ENCODE results near the gene FER1L5. TPM values are rescaled to one million over a fixed set of nuclear protein-coding genes. Genes with fewer than 3 reads are reported as not detected.

FER1L5 gene
- total and polyA plus RNA-seq, 2 experiments from 2014 or later = 0.18 to 0.76 TPM

DNA sequence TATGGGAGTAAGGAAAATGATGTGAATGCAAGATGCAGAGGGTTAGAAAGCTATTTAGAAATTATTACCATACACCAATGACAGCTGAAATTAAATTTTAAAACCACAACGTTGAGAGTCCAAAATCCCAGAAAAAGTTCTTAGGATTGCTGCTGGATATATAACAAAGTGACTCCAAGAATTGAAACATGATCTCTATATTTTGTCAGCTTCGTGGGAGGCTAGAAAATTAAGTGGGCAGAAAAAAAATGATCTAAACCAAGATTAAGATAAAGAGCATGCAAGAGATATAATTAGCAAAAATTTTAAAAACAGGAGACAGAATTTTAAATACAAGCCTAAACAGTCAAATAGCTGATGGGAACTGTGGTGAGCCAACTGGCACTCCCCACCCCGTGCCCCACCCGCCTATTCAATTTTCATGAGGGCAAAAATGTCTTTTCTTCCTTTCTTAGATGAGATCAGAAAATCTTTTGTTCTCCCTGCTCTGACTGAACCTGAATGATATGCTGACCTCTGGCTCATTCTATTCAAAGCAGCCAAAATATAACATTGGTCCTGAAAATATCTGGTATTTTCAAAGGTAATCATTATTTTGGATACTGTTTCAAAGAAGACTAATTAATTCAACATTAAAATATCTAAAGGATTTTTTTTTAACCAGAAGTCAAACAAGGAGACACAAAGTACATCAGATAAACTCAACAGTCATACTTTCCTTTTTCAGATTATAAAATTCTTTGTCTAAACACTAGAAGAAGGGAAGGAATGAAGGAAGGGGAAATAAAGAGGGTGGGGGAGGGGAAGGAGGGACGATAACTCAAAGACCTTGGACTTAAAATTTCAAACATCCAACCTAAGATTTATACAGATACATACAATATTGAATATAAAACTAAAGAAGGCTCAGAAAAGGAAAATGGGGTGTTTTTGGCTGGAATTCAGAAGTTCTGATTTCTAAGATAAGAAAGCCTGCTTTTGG, 16.7 kb upstream of the FER1L5 start:
- DNase-seq (ENCODE audit: low spot score) = no peak
- Histone ChIP-seq H3K79me2 (replicated peaks; ENCODE audit: insufficient read depth) (peaks cover 11% of the 10 kb centered on the region; the same call in 1 of the 2 replicates), H3K27ac (ENCODE audit: low read depth) (no peak overlapping the region), H3K4me1 (ENCODE audit: insufficient read depth) (no peaks in the 10 kb centered on the region), H3K4me3 (no peak overlapping the region), H3K9me2 (ENCODE audit: insufficient read depth) (no peaks in the 10 kb centered on the region), H2AFZ (no peak overlapping the region), H3F3A (replicated peaks; ENCODE audit: low read depth) (no peaks in the 10 kb centered on the region), H3K4me2 (no peak overlapping the region), H3K36me3 (ENCODE audit: insufficient read depth) (peaks cover 11% of the 10 kb centered on the region; the same call in 1 of the 2 replicates), H4K20me1 (replicated peaks; ENCODE audit: insufficient read depth) (peaks cover 15% of the 10 kb centered on the region; the same call in 1 of the 2 replicates), H3K27me3 (ENCODE audit: insufficient read depth) (no peaks in the 10 kb centered on the region)
- Mint-ChIP-seq H3K27ac (no peak overlapping the region), H3K4me3 (no peak overlapping the region), H3K27me3 (ENCODE audit: insufficient read depth, low read depth, poor library complexity) (peaks cover 1% of the 10 kb centered on the region), H3K9me3 (no peaks in the 10 kb centered on the region), H3K4me1 (no peaks in the 10 kb centered on the region), H3K36me3 (ENCODE audit: low read depth) (peaks cover 17% of the 10 kb centered on the region)
- ATAC-seq = no peak
- no peak for TF ChIP-seq ZNF331 (CRISPR knock-in tag; IDR thresholded peaks at IDR 0.05; ENCODE audit: low read depth)
- no peak for TF ChIP-seq POLR2AphosphoS5 (IDR thresholded peaks at IDR 0.05; ENCODE audit: low read depth)
- TF ChIP-seq STAT1 (IDR thresholded peaks at IDR 0.05; ENCODE audit: unreplicated experiment) = no peak
- TF ChIP-seq, protein P1, sequence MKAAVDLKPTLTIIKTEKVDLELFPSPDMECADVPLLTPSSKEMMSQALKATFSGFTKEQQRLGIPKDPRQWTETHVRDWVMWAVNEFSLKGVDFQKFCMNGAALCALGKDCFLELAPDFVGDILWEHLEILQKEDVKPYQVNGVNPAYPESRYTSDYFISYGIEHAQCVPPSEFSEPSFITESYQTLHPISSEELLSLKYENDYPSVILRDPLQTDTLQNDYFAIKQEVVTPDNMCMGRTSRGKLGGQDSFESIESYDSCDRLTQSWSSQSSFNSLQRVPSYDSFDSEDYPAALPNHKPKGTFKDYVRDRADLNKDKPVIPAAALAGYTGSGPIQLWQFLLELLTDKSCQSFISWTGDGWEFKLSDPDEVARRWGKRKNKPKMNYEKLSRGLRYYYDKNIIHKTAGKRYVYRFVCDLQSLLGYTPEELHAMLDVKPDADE (IDR thresholded peaks at IDR 0.05) = no peak
- no peak for TF ChIP-seq CREB1 (CRISPR knock-in tag; IDR thresholded peaks at IDR 0.05; ENCODE audit: low read depth)
- no peak for TF ChIP-seq REST (IDR thresholded peaks at IDR 0.05; ENCODE audit: unreplicated experiment)

DNA sequence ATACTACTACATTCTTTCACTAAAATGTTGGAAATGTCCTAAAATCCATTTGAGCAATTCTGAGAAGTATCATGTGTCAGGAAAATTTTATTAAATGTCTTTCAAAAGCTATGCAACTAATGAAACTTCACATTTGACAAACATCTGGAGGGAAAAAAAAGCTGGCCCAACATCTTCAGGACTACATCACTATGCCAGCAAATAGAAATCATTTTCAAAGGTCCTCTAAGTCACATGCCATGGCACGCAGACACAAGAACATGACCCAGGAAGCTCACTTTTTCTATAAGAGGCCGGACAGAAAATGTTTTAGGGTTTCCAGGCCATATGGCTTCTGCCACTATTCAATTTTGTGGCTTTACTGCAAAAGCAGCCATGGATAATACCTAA, 16.0 kb upstream of the FER1L5 start:
- Histone ChIP-seq H3K27ac (ENCODE audit: low read depth) (no peak overlapping the region), H4K20me1 (replicated peaks; ENCODE audit: insufficient read depth) (peaks cover 19% of the 10 kb centered on the region; the same call in 1 of the 2 replicates), H3K79me2 (replicated peaks; ENCODE audit: insufficient read depth) (peaks cover 11% of the 10 kb centered on the region; the same call in 1 of the 2 replicates), H3K4me3 (no peak overlapping the region), H2AFZ (no peak overlapping the region), H3F3A (replicated peaks; ENCODE audit: low read depth) (no peaks in the 10 kb centered on the region), H3K36me3 (ENCODE audit: insufficient read depth) (peaks cover 14% of the 10 kb centered on the region; the same call in 1 of the 2 replicates), H3K4me1 (ENCODE audit: insufficient read depth) (no peaks in the 10 kb centered on the region), H3K27me3 (ENCODE audit: insufficient read depth) (no peaks in the 10 kb centered on the region), H3K4me2 (no peak overlapping the region), H3K9me2 (ENCODE audit: insufficient read depth) (no peaks in the 10 kb centered on the region)
- Mint-ChIP-seq H3K4me3 (no peak overlapping the region), H3K4me1 (no peaks in the 10 kb centered on the region), H3K27ac (no peak overlapping the region), H3K36me3 (ENCODE audit: low read depth) (peaks cover 24% of the 10 kb centered on the region), H3K9me3 (no peaks in the 10 kb centered on the region), H3K27me3 (ENCODE audit: insufficient read depth, low read depth, poor library complexity) (peaks cover 1% of the 10 kb centered on the region)
- ATAC-seq = no peak
- no peak for DNase-seq (ENCODE audit: low spot score)
- TF ChIP-seq, protein P2, sequence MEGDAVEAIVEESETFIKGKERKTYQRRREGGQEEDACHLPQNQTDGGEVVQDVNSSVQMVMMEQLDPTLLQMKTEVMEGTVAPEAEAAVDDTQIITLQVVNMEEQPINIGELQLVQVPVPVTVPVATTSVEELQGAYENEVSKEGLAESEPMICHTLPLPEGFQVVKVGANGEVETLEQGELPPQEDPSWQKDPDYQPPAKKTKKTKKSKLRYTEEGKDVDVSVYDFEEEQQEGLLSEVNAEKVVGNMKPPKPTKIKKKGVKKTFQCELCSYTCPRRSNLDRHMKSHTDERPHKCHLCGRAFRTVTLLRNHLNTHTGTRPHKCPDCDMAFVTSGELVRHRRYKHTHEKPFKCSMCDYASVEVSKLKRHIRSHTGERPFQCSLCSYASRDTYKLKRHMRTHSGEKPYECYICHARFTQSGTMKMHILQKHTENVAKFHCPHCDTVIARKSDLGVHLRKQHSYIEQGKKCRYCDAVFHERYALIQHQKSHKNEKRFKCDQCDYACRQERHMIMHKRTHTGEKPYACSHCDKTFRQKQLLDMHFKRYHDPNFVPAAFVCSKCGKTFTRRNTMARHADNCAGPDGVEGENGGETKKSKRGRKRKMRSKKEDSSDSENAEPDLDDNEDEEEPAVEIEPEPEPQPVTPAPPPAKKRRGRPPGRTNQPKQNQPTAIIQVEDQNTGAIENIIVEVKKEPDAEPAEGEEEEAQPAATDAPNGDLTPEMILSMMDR (conservative IDR thresholded peaks at IDR 0.05; ENCODE audit: low read depth in 2 of 2) = no peak
- TF ChIP-seq POLR2AphosphoS5 (IDR thresholded peaks at IDR 0.05; ENCODE audit: low read depth) = no peak
- TF ChIP-seq JUNB (IDR thresholded peaks at IDR 0.05; ENCODE audit: unreplicated experiment) = no peak
- TF ChIP-seq NANOG (IDR thresholded peaks at IDR 0.05; ENCODE audit: borderline replicate concordance) = no peak
- no peak for TF ChIP-seq CREB1 (CRISPR knock-in tag; IDR thresholded peaks at IDR 0.05; ENCODE audit: low read depth)
- no peak for TF ChIP-seq EZH2phosphoT487 (IDR thresholded peaks at IDR 0.05; ENCODE audit: unreplicated experiment)
- TF ChIP-seq REST (IDR thresholded peaks at IDR 0.05; ENCODE audit: unreplicated experiment) = no peak
- TF ChIP-seq ZNF114 (CRISPR knock-in tag; IDR thresholded peaks at IDR 0.05) = no peak
- no peak for TF ChIP-seq STAT1 (IDR thresholded peaks at IDR 0.05; ENCODE audit: unreplicated experiment)
